ENCODE data around the gene DAPK1. TPM values are rescaled to one million over a fixed set of nuclear protein-coding genes. Genes with fewer than 3 reads are reported as not detected.

The DAPK1 gene
- total RNA-seq, 1 donor from 2014 or later, result 38.3 TPM

- no peak for DNase-seq (ENCODE audit: low spot score)
These were observed 95.1 kb downstream of the DAPK1 start for GRCh38 chr9:87592554-87593358.

- no peak for DNase-seq (ENCODE audit: low spot score)
These were observed 95.8 kb downstream of the DAPK1 start for GRCh38 chr9:87593359-87593980.

DNA sequence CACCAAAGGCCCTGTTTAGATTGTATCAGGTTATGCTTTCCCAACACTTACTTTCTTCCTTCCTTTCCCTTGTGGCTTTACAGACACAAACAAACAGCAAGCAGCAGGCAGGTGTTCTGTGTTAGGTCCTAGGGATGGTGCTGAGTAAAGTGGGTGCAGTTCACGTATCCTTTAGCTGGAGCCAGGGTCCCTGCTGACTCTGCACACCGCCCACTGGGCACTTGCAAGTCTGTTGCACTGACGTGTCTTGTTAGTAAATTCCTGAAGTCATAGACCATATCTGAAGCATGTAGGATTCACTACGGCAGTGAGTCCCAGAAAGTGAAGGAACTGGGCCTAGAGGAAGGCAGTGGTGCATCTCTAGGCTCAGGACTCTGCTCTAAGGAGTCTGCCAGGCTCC is 96.5 kb downstream of the DAPK1 start:
- no peak for DNase-seq (ENCODE audit: low spot score)

- no peak for DNase-seq (ENCODE audit: low spot score)
These were observed 97.0 kb downstream of the DAPK1 start for GRCh38 chr9:87594662-87595061.

- no peak for DNase-seq (ENCODE audit: low spot score)
These were observed 97.9 kb downstream of the DAPK1 start for GRCh38 chr9:87595610-87596009.

DNA sequence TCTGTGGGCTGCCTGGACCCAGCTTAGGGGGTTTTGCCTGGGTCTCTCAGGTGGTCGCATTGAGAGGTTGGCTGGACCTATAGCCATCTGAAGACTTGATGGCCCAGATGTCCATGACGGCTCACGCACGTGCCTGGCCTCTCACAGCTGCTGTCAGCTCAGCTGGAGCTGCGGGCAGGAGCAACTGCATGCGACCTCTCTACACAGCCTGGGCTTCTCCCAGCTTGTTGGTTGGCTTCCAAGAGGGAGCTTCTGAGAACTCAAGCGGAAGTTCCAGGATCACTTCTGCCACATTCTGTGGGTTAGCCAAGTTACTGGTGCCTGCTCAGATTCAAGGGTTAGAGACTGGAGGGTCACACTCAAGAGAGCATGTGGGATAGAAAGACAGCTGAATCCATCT is 99.2 kb downstream of the DAPK1 start:
- no peak for DNase-seq (ENCODE audit: low spot score)

GRCh38 chr9:87597710-87598443 is 100.2 kb downstream of the DAPK1 start:
- no peak for DNase-seq (ENCODE audit: low spot score)

- no peak for DNase-seq (ENCODE audit: low spot score)
These were observed 102.4 kb downstream of the DAPK1 start for GRCh38 chr9:87599901-87600610.

GRCh38 chr9:87601176-87601575 is 103.5 kb downstream of the DAPK1 start:
- no peak for DNase-seq (ENCODE audit: low spot score)

GRCh38 chr9:87601595-87601994 is 103.9 kb downstream of the DAPK1 start:
- DNase-seq (ENCODE audit: low spot score), result no peak

DNA sequence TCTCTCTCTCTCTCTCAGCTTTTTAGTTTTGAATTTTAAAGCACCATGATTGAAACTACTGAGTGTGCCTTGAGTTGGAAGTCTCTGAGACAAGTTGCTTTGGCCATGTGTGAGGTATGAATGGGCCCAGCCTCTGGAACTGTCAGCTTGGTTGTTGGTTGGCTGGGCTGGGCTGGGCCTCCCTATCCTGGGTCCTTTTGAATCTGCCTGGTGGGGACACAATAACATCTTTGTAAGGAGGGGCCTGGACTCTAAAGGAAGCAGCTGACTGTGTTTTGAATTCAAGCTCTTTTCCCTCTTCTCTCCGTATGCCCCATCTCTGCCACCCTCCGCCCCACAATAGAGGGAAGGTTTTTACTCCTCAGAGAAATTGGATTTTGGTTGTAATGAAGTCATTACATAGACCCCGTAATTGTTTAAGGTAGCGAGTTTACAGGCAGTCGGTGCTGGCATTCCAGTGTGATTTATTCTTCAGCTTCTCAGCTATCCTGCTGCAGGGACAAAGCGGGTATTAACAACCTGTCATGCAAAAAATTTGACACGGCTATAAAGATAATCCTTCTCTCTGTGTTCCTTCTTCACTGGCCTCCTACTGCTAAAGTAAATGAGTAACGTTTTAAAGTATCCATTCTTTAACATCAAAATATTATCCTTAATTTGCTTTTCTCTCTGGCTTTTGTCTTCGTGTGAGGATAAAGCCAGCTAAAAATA is 105.4 kb downstream of the DAPK1 start:
- DNase-seq (ENCODE audit: low spot score), result no peak

DNA sequence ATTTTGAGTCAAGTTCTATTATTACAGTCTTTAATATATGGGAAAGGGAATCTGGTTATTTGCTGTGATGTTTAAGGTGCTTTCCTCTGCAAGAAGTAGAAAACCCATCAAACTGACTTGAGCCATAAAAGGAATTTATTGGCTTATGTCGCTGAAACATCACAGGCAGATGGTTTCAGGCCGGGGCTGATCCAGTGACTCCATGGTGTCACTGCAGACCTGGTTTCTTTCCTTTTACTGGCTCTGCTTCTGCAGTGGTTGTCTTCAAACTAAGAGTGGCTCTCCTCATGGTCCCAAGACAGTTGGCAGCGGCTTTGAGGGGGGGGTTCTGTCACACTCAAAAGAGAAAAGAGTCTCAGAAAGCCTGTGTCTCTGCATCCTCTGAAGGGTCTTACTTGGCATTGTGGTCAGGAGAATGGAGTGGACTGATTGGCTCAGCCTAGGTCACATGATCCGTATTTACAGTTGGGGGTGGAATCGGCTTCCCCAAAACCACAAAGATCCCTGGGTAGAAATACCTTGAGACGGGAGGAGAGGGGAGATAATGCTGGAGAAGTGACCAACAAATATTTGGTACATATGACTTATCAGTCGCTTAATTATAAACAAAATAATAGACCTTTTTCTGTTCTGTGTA is 106.3 kb downstream of the DAPK1 start:
- DNase-seq (ENCODE audit: low spot score), result no peak

GRCh38 chr9:87604886-87605588 is 107.4 kb downstream of the DAPK1 start:
- DNase-seq (ENCODE audit: low spot score), result no peak

- DNase-seq (ENCODE audit: low spot score), result no peak
These were observed 108.0 kb downstream of the DAPK1 start for GRCh38 chr9:87605676-87606075.

GRCh38 chr9:87606841-87607521 is 109.3 kb downstream of the DAPK1 start:
- DNase-seq (ENCODE audit: low spot score), result no peak

- no peak for DNase-seq (ENCODE audit: low spot score)
These were observed 110.2 kb downstream of the DAPK1 start for GRCh38 chr9:87607859-87608258.

DNA sequence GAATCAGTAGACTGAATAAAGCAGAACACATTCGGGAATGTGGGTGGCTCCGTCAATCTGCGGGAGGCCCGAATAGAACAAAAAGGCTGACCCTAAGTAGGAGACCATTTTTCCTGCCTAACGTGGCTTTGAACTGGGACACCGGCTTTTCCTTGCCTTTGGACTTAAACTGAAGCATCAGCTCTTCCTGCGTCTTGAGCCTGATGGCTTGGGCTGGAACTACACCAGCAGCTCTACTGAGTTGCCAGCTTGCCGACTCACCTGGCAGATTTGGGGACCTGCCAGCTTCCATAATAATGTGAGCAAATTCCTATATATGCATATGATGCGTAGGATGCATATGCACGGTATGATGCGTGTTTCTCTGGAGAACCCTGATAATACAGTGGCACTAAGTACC is 111.3 kb downstream of the DAPK1 start:
- DNase-seq (ENCODE audit: low spot score), result no peak

GRCh38 chr9:87609486-87609885 is 111.8 kb downstream of the DAPK1 start:
- no peak for DNase-seq (ENCODE audit: low spot score)
